ENCODE data around the gene NCK2. TPM values are rescaled to one million over a fixed set of nuclear protein-coding genes. Genes with fewer than 3 reads are reported as not detected.
"Not testable (repeated sequence)": the region's sequence is repeated elsewhere in the genome, so short reads cannot be mapped to it uniquely, and the experiment has no call there.

Gene NCK2
- total and polyA plus RNA-seq, 2 donors, result 14.5 to 31.4 TPM

DNA sequence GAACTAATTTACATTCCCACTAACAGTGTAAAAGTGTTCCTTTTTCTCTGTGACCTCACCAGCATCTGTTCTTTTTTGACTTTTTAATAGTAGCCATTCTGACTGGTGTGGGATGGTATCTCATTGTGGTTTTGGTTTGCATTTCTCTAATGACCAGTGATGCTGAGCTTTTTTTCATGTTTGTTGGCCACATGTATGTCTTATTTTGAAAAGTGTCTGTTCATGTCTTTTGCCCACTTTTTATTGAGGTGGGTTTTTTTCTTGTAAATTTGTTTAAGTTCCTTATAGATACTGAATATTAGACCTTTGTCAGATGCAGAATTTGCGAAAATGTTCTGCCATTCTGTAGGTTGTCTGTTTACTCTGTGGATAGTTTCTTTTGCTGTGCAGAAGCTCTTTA lies 153.0 kb downstream of the NCK2 start:
- WGBS, result 100% methylated on average over 1 of the region's 1 CpG
- peaks cover 16 to 21% of the 10 kb centered on the region in 2 donors for H3K36me3 ChIP-seq (ENCODE audit: control insufficient read depth in 2 of 2, insufficient read depth in 2 of 2, low read length in 1 of 2)
- H3K4me3 ChIP-seq (ENCODE audit: low read length in 2 of 2); H3K27ac ChIP-seq (ENCODE audit: low read depth in 1 of 2, low read length in 1 of 2); H3K27me3 ChIP-seq (ENCODE audit: control insufficient read depth in 2 of 2, insufficient read depth in 1 of 2, low read length in 1 of 2); DNase-seq (ENCODE audit: low read depth in 6 of 9, low spot score in 9 of 9): not testable (repeated sequence)
- H3K4me1 ChIP-seq (ENCODE audit: control insufficient read depth in 2 of 2, insufficient read depth in 2 of 2, low read length in 2 of 2), result peaks cover 17 to 29% of the 10 kb centered on the region in 2 donors
- peaks cover 0 to 19% of the 10 kb centered on the region in 2 donors for H3K9me3 ChIP-seq (ENCODE audit: control insufficient read depth in 2 of 2, insufficient read depth in 1 of 2, low read length in 1 of 2)

- Histone ChIP-seq H3K27ac (ENCODE audit: low read depth in 1 of 2, low read length in 1 of 2) (no peak overlapping the region), H3K27me3 (ENCODE audit: control insufficient read depth in 2 of 2, insufficient read depth in 1 of 2, low read length in 1 of 2) (no peaks in the 10 kb centered on the region), H3K4me1 (ENCODE audit: control insufficient read depth in 2 of 2, insufficient read depth in 2 of 2, low read length in 2 of 2) (peaks cover 6 to 18% of the 10 kb centered on the region in 2 donors), H3K4me3 (ENCODE audit: low read length in 2 of 2) (no peak overlapping the region), H3K36me3 (ENCODE audit: control insufficient read depth in 2 of 2, insufficient read depth in 2 of 2, low read length in 1 of 2) (no peaks in the 10 kb centered on the region), H3K9me3 (ENCODE audit: control insufficient read depth in 2 of 2, insufficient read depth in 1 of 2, low read length in 1 of 2) (peaks cover 0 to 8% of the 10 kb centered on the region in 2 donors)
- WGBS, result 96% methylated on average over 7 of the region's 7 CpGs
- DNase-seq (ENCODE audit: low read depth in 6 of 9, low spot score in 9 of 9), result no peak
These were observed 158.5 kb downstream of the NCK2 start for GRCh38 chr2:105903051-105903674.

GRCh38 chr2:105904938-105905337 lies 160.2 kb downstream of the NCK2 start:
- Histone ChIP-seq H3K27me3 (ENCODE audit: control insufficient read depth in 2 of 2, insufficient read depth in 1 of 2, low read length in 1 of 2) (no peaks in the 10 kb centered on the region), H3K4me1 (ENCODE audit: control insufficient read depth in 2 of 2, insufficient read depth in 2 of 2, low read length in 2 of 2) (peaks cover 6 to 18% of the 10 kb centered on the region in 2 donors), H3K4me3 (ENCODE audit: low read length in 2 of 2) (no peak overlapping the region), H3K9me3 (ENCODE audit: control insufficient read depth in 2 of 2, insufficient read depth in 1 of 2, low read length in 1 of 2) (peaks cover 0 to 7% of the 10 kb centered on the region in 2 donors), H3K27ac (ENCODE audit: low read depth in 1 of 2, low read length in 1 of 2) (no peak overlapping the region), H3K36me3 (ENCODE audit: control insufficient read depth in 2 of 2, insufficient read depth in 2 of 2, low read length in 1 of 2) (no peaks in the 10 kb centered on the region)
- no peak for DNase-seq (ENCODE audit: low read depth in 6 of 9, low spot score in 9 of 9)
- 91% methylated on average over 2 of the region's 2 CpGs for WGBS

GRCh38 chr2:105906481-105906880 lies 161.8 kb downstream of the NCK2 start:
- H3K9me3 ChIP-seq (ENCODE audit: control insufficient read depth in 2 of 2, insufficient read depth in 1 of 2, low read length in 1 of 2), result peaks cover 0 to 6% of the 10 kb centered on the region in 2 donors
- no peak for DNase-seq (ENCODE audit: low read depth in 6 of 9, low spot score in 9 of 9)
- no peaks in the 10 kb centered on the region for H3K36me3 ChIP-seq (ENCODE audit: control insufficient read depth in 2 of 2, insufficient read depth in 2 of 2, low read length in 1 of 2)
- no peak overlapping the region for H3K4me3 ChIP-seq (ENCODE audit: low read length in 2 of 2)
- H3K4me1 ChIP-seq (ENCODE audit: control insufficient read depth in 2 of 2, insufficient read depth in 2 of 2, low read length in 2 of 2), result peaks cover 6 to 18% of the 10 kb centered on the region in 2 donors
- no peaks in the 10 kb centered on the region for H3K27me3 ChIP-seq (ENCODE audit: control insufficient read depth in 2 of 2, insufficient read depth in 1 of 2, low read length in 1 of 2)
- WGBS, result 34% methylated on average over 3 of the region's 3 CpGs
- H3K27ac ChIP-seq (ENCODE audit: low read depth in 1 of 2, low read length in 1 of 2), result no peak overlapping the region

- no peaks in the 10 kb centered on the region for H3K27me3 ChIP-seq (ENCODE audit: control insufficient read depth in 2 of 2, insufficient read depth in 1 of 2, low read length in 1 of 2)
- no peak overlapping the region for H3K4me3 ChIP-seq (ENCODE audit: low read length in 2 of 2)
- no peak overlapping the region for H3K27ac ChIP-seq (ENCODE audit: low read depth in 1 of 2, low read length in 1 of 2)
- 92% methylated on average over 4 of the region's 4 CpGs for WGBS
- no peaks in the 10 kb centered on the region for H3K36me3 ChIP-seq (ENCODE audit: control insufficient read depth in 2 of 2, insufficient read depth in 2 of 2, low read length in 1 of 2)
- H3K4me1 ChIP-seq (ENCODE audit: control insufficient read depth in 2 of 2, insufficient read depth in 2 of 2, low read length in 2 of 2), result peaks cover 6 to 18% of the 10 kb centered on the region in 2 donors
- H3K9me3 ChIP-seq (ENCODE audit: control insufficient read depth in 2 of 2, insufficient read depth in 1 of 2, low read length in 1 of 2), result no peaks in the 10 kb centered on the region
- DNase-seq (ENCODE audit: low read depth in 6 of 9, low spot score in 9 of 9), result no peak
These were observed 162.5 kb downstream of the NCK2 start for GRCh38 chr2:105907184-105907583.

DNA sequence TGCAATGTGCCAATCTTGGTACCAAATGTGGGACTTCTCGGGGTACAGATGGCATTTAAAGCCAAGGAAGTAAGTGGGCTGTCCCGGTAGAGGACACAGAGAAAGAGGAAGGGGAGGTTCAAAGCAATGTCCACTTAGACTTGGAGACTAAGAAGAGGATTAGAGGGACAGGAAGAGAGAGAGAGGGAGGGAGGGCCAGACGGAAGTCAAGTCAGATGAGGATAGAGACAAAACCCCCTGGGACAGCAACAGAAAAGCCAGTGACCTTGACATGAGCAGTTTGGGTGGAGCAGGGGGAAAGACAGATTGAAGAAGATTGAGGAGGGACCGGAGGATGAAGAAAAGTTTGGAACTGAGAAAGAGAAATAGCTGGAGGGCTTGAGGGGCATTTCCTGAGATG lies 164.5 kb downstream of the NCK2 start:
- H3K4me1 ChIP-seq (ENCODE audit: control insufficient read depth in 2 of 2, insufficient read depth in 2 of 2, low read length in 2 of 2), result peaks cover 6 to 11% of the 10 kb centered on the region in 2 donors
- no peak overlapping the region for H3K4me3 ChIP-seq (ENCODE audit: low read length in 2 of 2)
- H3K27ac ChIP-seq (ENCODE audit: low read depth in 1 of 2, low read length in 1 of 2), result no peak overlapping the region
- no peak for DNase-seq (ENCODE audit: low read depth in 6 of 9, low spot score in 9 of 9)
- no peaks in the 10 kb centered on the region for H3K27me3 ChIP-seq (ENCODE audit: control insufficient read depth in 2 of 2, insufficient read depth in 1 of 2, low read length in 1 of 2)
- WGBS, result 88% methylated on average over 4 of the region's 4 CpGs
- H3K9me3 ChIP-seq (ENCODE audit: control insufficient read depth in 2 of 2, insufficient read depth in 1 of 2, low read length in 1 of 2), result peaks cover 0 to 9% of the 10 kb centered on the region in 2 donors
- H3K36me3 ChIP-seq (ENCODE audit: control insufficient read depth in 2 of 2, insufficient read depth in 2 of 2, low read length in 1 of 2), result no peaks in the 10 kb centered on the region

DNA sequence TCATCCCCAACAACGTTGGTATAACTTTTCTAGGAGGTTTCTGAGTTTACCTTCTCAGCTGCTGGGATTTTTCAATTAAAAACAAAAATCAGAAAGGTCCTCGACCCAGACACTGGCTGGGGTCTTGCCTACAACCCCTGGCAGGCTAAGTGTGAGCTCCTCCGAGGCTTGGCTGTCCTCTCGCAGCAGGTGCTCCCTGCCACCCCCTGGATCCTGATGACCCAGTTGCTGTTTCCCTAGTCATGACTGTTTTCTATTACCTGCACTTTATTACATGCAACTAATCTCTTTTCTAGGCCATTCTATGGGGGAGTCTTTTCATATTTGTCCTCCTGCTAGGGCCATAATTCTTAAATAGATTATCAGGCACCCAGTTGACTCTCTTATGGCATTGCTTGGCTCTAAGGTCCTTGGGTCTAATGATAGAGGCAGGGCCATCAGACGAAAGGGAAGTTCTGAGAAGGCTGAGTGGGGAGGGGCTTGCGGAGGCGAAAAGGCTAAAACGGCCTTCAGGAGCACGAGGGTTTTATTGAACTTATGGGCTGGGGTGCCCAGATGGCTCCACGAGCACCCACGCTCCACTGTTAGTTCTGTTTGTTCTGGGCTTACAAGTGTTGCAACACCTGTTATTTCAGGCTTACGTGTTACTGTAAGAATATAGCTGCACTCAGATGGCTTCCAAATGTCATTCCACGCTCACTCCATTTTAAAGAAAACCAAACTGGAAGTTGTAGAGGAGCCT lies 166.0 kb downstream of the NCK2 start:
- H3K27me3 ChIP-seq (ENCODE audit: control insufficient read depth in 2 of 2, insufficient read depth in 1 of 2, low read length in 1 of 2), result no peaks in the 10 kb centered on the region
- no peak overlapping the region for H3K4me3 ChIP-seq (ENCODE audit: low read length in 2 of 2)
- peaks cover 6 to 11% of the 10 kb centered on the region in 2 donors for H3K4me1 ChIP-seq (ENCODE audit: control insufficient read depth in 2 of 2, insufficient read depth in 2 of 2, low read length in 2 of 2)
- no peak for DNase-seq (ENCODE audit: low read depth in 6 of 9, low spot score in 9 of 9)
- peaks cover 0 to 13% of the 10 kb centered on the region in 2 donors for H3K9me3 ChIP-seq (ENCODE audit: control insufficient read depth in 2 of 2, insufficient read depth in 1 of 2, low read length in 1 of 2)
- 83% methylated on average over 13 of the region's 13 CpGs for WGBS
- H3K36me3 ChIP-seq (ENCODE audit: control insufficient read depth in 2 of 2, insufficient read depth in 2 of 2, low read length in 1 of 2), result no peaks in the 10 kb centered on the region
- H3K27ac ChIP-seq (ENCODE audit: low read depth in 1 of 2, low read length in 1 of 2), result no peak overlapping the region

- DNase-seq (ENCODE audit: low read depth in 6 of 9, low spot score in 9 of 9), result no peak
- Histone ChIP-seq H3K4me1 (ENCODE audit: control insufficient read depth in 2 of 2, insufficient read depth in 2 of 2, low read length in 2 of 2) (peaks cover 4% of the 10 kb centered on the region in 2 donors), H3K27ac (ENCODE audit: low read depth in 1 of 2, low read length in 1 of 2) (no peak overlapping the region), H3K36me3 (ENCODE audit: control insufficient read depth in 2 of 2, insufficient read depth in 2 of 2, low read length in 1 of 2) (no peaks in the 10 kb centered on the region), H3K4me3 (ENCODE audit: low read length in 2 of 2) (no peak overlapping the region), H3K9me3 (ENCODE audit: control insufficient read depth in 2 of 2, insufficient read depth in 1 of 2, low read length in 1 of 2) (peaks cover 0 to 13% of the 10 kb centered on the region in 2 donors), H3K27me3 (ENCODE audit: control insufficient read depth in 2 of 2, insufficient read depth in 1 of 2, low read length in 1 of 2) (no peaks in the 10 kb centered on the region)
- 94% methylated on average over 3 of the region's 3 CpGs for WGBS
These were observed 166.7 kb downstream of the NCK2 start for GRCh38 chr2:105911425-105911824.

DNA sequence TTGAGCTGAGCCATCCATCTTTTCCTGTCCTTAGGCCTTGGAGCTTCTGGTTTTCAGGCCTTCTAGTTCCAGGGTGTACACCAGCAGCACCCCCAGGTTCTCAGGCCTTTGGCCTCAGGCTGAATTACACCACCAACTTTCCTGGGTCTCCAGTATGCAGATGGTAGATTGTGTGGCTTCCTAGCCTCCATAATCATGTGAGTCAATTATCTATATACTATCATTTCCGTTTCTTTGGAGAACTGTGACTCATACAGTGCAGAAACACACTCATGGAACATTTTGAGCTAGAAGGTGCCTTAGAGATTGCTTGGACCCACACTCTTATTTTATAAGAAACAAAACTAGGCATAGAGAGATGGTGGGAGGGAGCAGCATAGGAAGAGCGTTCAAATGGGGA lies 167.4 kb downstream of the NCK2 start:
- Histone ChIP-seq H3K9me3 (ENCODE audit: control insufficient read depth in 2 of 2, insufficient read depth in 1 of 2, low read length in 1 of 2) (peaks cover 0 to 13% of the 10 kb centered on the region in 2 donors), H3K36me3 (ENCODE audit: control insufficient read depth in 2 of 2, insufficient read depth in 2 of 2, low read length in 1 of 2) (no peaks in the 10 kb centered on the region), H3K4me1 (ENCODE audit: control insufficient read depth in 2 of 2, insufficient read depth in 2 of 2, low read length in 2 of 2) (peaks cover 0 to under 1% of the 10 kb centered on the region in 2 donors), H3K27ac (ENCODE audit: low read depth in 1 of 2, low read length in 1 of 2) (no peak overlapping the region), H3K27me3 (ENCODE audit: control insufficient read depth in 2 of 2, insufficient read depth in 1 of 2, low read length in 1 of 2) (no peaks in the 10 kb centered on the region), H3K4me3 (ENCODE audit: low read length in 2 of 2) (no peak overlapping the region)
- 99% methylated on average over 2 of the region's 2 CpGs for WGBS
- no peak for DNase-seq (ENCODE audit: low read depth in 6 of 9, low spot score in 9 of 9)

Data from thymus (tissue), 11 donors.